Left lung (tissue), 10 donors: Measurements from ENCODE around the gene BDKRB1. TPM values are rescaled to one million over a fixed set of nuclear protein-coding genes. Genes with fewer than 3 reads are reported as not detected.
"Not testable (repeated sequence)": the region's sequence is repeated elsewhere in the genome, so short reads cannot be mapped to it uniquely, and the experiment has no call there.

Experiments used
- ATAC-seq: fragments of 200-7000 bp; cut with Tn5 transposase; one replicate; pipeline ENCODE4 v1.9.1; 2020; ENCODE audit warnings: moderate library complexity
- DNase-seq, 4 donors: peaks; one replicate each; pipeline ENCODE4 v3.0.0-alpha.2; 2013 to 2020
- H3K27ac ChIP-seq, 2 donors: fragments of 200-600 bp; sonication (generic) in 1 of 2; one replicate each; pipeline versions ENCODE4 v1.5.0 to v1.8.0; 2020 to 2021
- H3K27me3 ChIP-seq, 2 donors: fragments of 200-600 bp; sonication (generic) in 1 of 2; one replicate each; pipeline versions ENCODE4 v1.5.0 to v1.8.0; 2020 to 2021
- H3K36me3 ChIP-seq, 2 donors: fragments of 200-600 bp; sonication (generic) in 1 of 2; one replicate each; pipeline versions ENCODE4 v1.5.0 to v1.8.0; 2020 to 2021
- H3K4me1 ChIP-seq, 2 donors: fragments of 200-600 bp; one replicate each; pipeline ENCODE4 v1.8.0; 2021
- H3K4me3 ChIP-seq, 2 donors: fragments of 200-600 bp; sonication (generic) in 1 of 2; one replicate each; pipeline versions ENCODE4 v1.5.0 to v1.8.0; 2020 to 2021; ENCODE audit warnings: mild to moderate bottlenecking in 1 of 2
- H3K9me3 ChIP-seq, 2 donors: fragments of 200-600 bp; sonication (generic) in 1 of 2; one replicate each; pipeline versions ENCODE4 v1.5.0 to v1.8.0; 2020 to 2021
- intact Hi-C, 2 donors: fragments of 100-400 bp; cut with DNase I; formaldehyde crosslinking; loops; one replicate each; pipeline versions ENCODE4 v1.11.2 to v1.14.2; 2022
- polyA plus RNA-seq, 6 donors: library from polyadenylated mRNA; unstranded; fragments of 120-200 nt; gene quantifications; one replicate each; pipeline ENCODE4 v1.2.1, GENCODE V29; 2013; ENCODE audit not compliant: insufficient read length in 6 of 6
- total RNA-seq, 2 donors: library from RNA; stranded (reverse); fragmentation: NEBNext Ultra II Directional; extraction: Animal tissue kit (Norgen Biotek cat#: 25700); gene quantifications; one replicate each; pipeline ENCODE4 v1.2.1, GENCODE V29; 2021
- TF ChIP-seq, protein P1 (sequence below), 2 donors: fragments of 200-600 bp; sonication (generic) in 1 of 2; IDR thresholded peaks; one replicate each; pipeline versions ENCODE4 v1.5.0 to v1.8.0; 2021; ENCODE audit warnings: antibody characterized with exemption in 2 of 2
- donor health status: DM: no; HTN: yes; CAD: no.
- donor health status: DM: no; HTN: no; CAD: no.

BDKRB1 gene
- total and polyA plus RNA-seq, 8 donors, result 0.24 to 0.99 (median 0.35) TPM; not detected in 1

DNA sequence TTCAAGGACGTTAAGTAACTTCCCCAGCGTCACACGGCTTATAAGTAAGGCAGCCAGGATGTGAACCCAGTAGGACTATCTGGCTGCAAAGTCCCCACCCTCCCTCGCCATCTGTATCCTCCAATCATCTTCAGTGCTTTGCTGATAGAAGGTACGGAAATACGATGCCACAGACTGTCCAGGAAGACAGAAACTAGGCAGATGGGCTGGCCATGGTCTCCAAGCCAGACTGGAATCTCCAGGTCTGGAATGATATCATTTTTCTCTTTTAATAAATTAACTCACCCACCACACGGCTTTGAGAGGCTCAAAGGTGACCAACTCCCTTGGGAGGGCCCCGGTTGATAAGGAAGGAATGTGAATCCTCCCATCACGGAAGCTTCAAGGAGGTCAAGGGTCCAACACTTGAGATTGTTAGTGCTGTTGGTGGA, 16.3 kb upstream of the BDKRB1 start:
- Histone ChIP-seq H3K4me3 (no peak overlapping the region), H3K9me3 (no peaks in the 10 kb centered on the region), H3K27me3 (no peaks in the 10 kb centered on the region), H3K4me1 (no peaks in the 10 kb centered on the region), H3K36me3 (no peaks in the 10 kb centered on the region), H3K27ac (no peak overlapping the region)
- DNase-seq (no peak), ATAC-seq (peak; percentile 47)
- TF ChIP-seq, protein P1, sequence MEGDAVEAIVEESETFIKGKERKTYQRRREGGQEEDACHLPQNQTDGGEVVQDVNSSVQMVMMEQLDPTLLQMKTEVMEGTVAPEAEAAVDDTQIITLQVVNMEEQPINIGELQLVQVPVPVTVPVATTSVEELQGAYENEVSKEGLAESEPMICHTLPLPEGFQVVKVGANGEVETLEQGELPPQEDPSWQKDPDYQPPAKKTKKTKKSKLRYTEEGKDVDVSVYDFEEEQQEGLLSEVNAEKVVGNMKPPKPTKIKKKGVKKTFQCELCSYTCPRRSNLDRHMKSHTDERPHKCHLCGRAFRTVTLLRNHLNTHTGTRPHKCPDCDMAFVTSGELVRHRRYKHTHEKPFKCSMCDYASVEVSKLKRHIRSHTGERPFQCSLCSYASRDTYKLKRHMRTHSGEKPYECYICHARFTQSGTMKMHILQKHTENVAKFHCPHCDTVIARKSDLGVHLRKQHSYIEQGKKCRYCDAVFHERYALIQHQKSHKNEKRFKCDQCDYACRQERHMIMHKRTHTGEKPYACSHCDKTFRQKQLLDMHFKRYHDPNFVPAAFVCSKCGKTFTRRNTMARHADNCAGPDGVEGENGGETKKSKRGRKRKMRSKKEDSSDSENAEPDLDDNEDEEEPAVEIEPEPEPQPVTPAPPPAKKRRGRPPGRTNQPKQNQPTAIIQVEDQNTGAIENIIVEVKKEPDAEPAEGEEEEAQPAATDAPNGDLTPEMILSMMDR (IDR thresholded peaks at IDR 0.05), result no peak
- intact Hi-C loops, result no loop called here

DNA sequence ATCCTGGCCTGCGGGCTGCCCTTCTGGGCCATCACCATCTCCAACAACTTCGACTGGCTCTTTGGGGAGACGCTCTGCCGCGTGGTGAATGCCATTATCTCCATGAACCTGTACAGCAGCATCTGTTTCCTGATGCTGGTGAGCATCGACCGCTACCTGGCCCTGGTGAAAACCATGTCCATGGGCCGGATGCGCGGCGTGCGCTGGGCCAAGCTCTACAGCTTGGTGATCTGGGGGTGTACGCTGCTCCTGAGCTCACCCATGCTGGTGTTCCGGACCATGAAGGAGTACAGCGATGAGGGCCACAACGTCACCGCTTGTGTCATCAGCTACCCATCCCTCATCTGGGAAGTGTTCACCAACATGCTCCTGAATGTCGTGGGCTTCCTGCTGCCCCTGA, 15.4 kb upstream of the BDKRB1 start:
- H3K27me3 ChIP-seq, result no peaks in the 10 kb centered on the region
- TF ChIP-seq, protein P1 (IDR thresholded peaks at IDR 0.05), result no peak
- H3K27ac ChIP-seq, result no peak overlapping the region
- H3K4me1 ChIP-seq, result no peaks in the 10 kb centered on the region
- no peaks in the 10 kb centered on the region for H3K36me3 ChIP-seq
- no peak for ATAC-seq
- intact Hi-C loops, result no loop called here
- no peaks in the 10 kb centered on the region for H3K9me3 ChIP-seq
- no peak overlapping the region for H3K4me3 ChIP-seq
- DNase-seq, result no peak

DNA sequence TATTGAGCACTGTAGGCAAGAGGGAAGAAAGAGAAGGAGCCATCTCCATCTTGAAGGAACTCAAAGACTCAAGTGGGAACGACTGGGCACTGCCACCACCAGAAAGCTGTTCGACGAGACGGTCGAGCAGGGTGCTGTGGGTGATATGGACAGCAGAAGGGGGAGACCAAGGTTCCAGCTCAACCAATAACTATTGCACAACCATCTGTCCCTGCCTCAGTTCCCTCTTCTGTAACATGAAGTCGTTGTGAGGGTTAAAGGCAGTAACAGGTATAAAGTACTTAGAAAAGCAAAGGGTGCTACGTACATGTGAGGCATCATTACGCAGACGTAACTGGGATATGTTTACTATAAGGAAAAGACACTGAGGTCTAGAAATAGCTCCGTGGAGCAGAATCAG, 13.9 kb upstream of the BDKRB1 start:
- H3K4me3 ChIP-seq, result no peak overlapping the region
- ATAC-seq, result no peak
- TF ChIP-seq, protein P1 (IDR thresholded peaks at IDR 0.05), result no peak
- DNase-seq, result no peak
- no peaks in the 10 kb centered on the region for H3K4me1 ChIP-seq
- H3K9me3 ChIP-seq, result no peaks in the 10 kb centered on the region
- H3K27me3 ChIP-seq, result no peaks in the 10 kb centered on the region
- no peaks in the 10 kb centered on the region for H3K36me3 ChIP-seq
- no peak overlapping the region for H3K27ac ChIP-seq
- intact Hi-C loops, result no loop called here

- H3K27ac ChIP-seq, result no peak overlapping the region
- DNase-seq, result peak in 3 of 4 donors; percentile 10 to 74 (median 74)
- no peak for ATAC-seq
- intact Hi-C loops, result no loop called here
- no peaks in the 10 kb centered on the region for H3K4me1 ChIP-seq
- TF ChIP-seq, protein P1 (IDR thresholded peaks at IDR 0.05), result no peak
- H3K4me3 ChIP-seq, result no peak overlapping the region
- H3K27me3 ChIP-seq, result no peaks in the 10 kb centered on the region
- H3K36me3 ChIP-seq, result no peaks in the 10 kb centered on the region
- H3K9me3 ChIP-seq, result no peaks in the 10 kb centered on the region
Observed at GRCh38 chr14:96243785-96244184, 12.2 kb upstream of the BDKRB1 start.

GRCh38 chr14:96245074-96245473, 10.9 kb upstream of the BDKRB1 start:
- H3K9me3 ChIP-seq, DNase-seq, intact Hi-C loops, H3K4me3 ChIP-seq, H3K27ac ChIP-seq, H3K36me3 ChIP-seq, ATAC-seq, H3K27me3 ChIP-seq, H3K4me1 ChIP-seq: not testable (repeated sequence)
